Mucosa of rectum (tissue), 2 donors: ENCODE data around the gene POU2F3.

ENCODE experiments used
- H3K27ac ChIP-seq, 2 donors: one replicate each; pipeline ENCODE4 v1.7.0; 2013; ENCODE audit warnings: inconsistent platforms in 2 of 2, low read depth in 2 of 2, low read length in 2 of 2
- H3K27me3 ChIP-seq, 2 donors: one replicate each; pipeline ENCODE4 v1.7.0; 2013; ENCODE audit warnings: low read length in 2 of 2; ENCODE audit not compliant: control insufficient read depth in 2 of 2, insufficient read depth in 2 of 2
- H3K36me3 ChIP-seq, 2 donors: one replicate each; pipeline ENCODE4 v1.7.0; 2013; ENCODE audit warnings: low read length in 2 of 2; ENCODE audit not compliant: control insufficient read depth in 2 of 2, insufficient read depth in 2 of 2
- H3K4me1 ChIP-seq, 2 donors: one replicate each; pipeline ENCODE4 v1.7.0; 2013; ENCODE audit warnings: low read length in 2 of 2, mild to moderate bottlenecking in 1 of 2; ENCODE audit not compliant: control insufficient read depth in 2 of 2, insufficient read depth in 2 of 2
- H3K4me3 ChIP-seq, 2 donors: one replicate each; pipeline ENCODE4 v1.7.0; 2013; ENCODE audit warnings: low read length in 2 of 2
- H3K9ac ChIP-seq, 2 donors: one replicate each; pipeline ENCODE4 v1.7.0; 2013; ENCODE audit warnings: low read length in 2 of 2, low read depth in 1 of 2, mild to moderate bottlenecking in 1 of 2
- H3K9me3 ChIP-seq, 2 donors: one replicate each; pipeline ENCODE4 v1.7.0; 2013; ENCODE audit warnings: low read length in 2 of 2; ENCODE audit not compliant: control insufficient read depth in 2 of 2
- donor health status: healthy.
- donor health status: Normal muscosa, but diverticular disease.

POU2F3 gene

GRCh38 chr11:120198787-120199469 is 41.0 kb upstream of the POU2F3 start:
- no peaks in the 10 kb centered on the region for H3K27me3 ChIP-seq
- peak overlapping the region; percentile 79 to 84 for H3K27ac ChIP-seq
- no peak overlapping the region for H3K4me3 ChIP-seq
- no peak overlapping the region for H3K9ac ChIP-seq
- no peaks in the 10 kb centered on the region for H3K9me3 ChIP-seq
- H3K4me1 ChIP-seq, result peaks cover 26 to 49% of the 10 kb centered on the region in 2 donors
- no peaks in the 10 kb centered on the region for H3K36me3 ChIP-seq

- Histone ChIP-seq H3K9ac (no peak overlapping the region), H3K27ac (peak overlapping the region; percentile 25 to 79), H3K4me1 (peaks cover 26 to 49% of the 10 kb centered on the region in 2 donors)
Observed at GRCh38 chr11:120199613-120200012, 40.3 kb upstream of the POU2F3 start.

GRCh38 chr11:120200677-120201076 is 39.3 kb upstream of the POU2F3 start:
- no peak overlapping the region for H3K4me3 ChIP-seq
- no peaks in the 10 kb centered on the region for H3K9me3 ChIP-seq
- no peak overlapping the region for H3K9ac ChIP-seq
- no peaks in the 10 kb centered on the region for H3K36me3 ChIP-seq
- peaks cover 24 to 42% of the 10 kb centered on the region in 2 donors for H3K4me1 ChIP-seq
- no peak overlapping the region for H3K27ac ChIP-seq
- no peaks in the 10 kb centered on the region for H3K27me3 ChIP-seq

More at GRCh38 chr11:120199613-120200012, 40.3 kb upstream of the POU2F3 start:
- no peaks in the 10 kb centered on the region for H3K36me3 ChIP-seq
- no peaks in the 10 kb centered on the region for H3K9me3 ChIP-seq
- no peak overlapping the region for H3K4me3 ChIP-seq
- no peaks in the 10 kb centered on the region for H3K27me3 ChIP-seq

DNA sequence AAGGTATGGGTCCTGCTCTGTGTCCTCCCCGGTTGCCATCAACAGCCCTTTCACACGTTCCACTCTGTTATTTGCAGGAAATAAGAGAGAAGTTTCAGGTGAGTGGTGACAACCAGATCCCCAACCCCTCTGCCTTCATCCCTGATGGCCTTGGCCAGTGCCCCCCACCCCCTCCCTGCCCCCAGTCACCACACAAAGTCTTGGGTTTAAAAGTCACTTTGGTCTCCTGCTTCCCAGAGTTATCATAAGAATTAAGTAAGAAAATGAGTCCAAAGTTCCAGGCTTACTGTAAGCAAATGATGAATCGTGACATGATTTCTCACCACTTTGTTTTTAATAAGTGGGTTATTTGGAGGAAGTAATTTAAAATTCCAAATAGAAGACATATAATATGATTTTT is 38.3 kb upstream of the POU2F3 start:
- Histone ChIP-seq H3K27ac (no peak overlapping the region), H3K4me3 (no peak overlapping the region), H3K36me3 (no peaks in the 10 kb centered on the region), H3K9ac (no peak overlapping the region), H3K27me3 (no peaks in the 10 kb centered on the region), H3K4me1 (peaks cover 14 to 32% of the 10 kb centered on the region in 2 donors), H3K9me3 (no peaks in the 10 kb centered on the region)

GRCh38 chr11:120203626-120204025 is 36.3 kb upstream of the POU2F3 start:
- no peaks in the 10 kb centered on the region for H3K36me3 ChIP-seq
- peak overlapping the region in 1 of 2 donors; percentile 14 for H3K27ac ChIP-seq
- peaks cover 0 to under 1% of the 10 kb centered on the region in 2 donors for H3K27me3 ChIP-seq
- no peak overlapping the region for H3K4me3 ChIP-seq
- H3K9ac ChIP-seq, result no peak overlapping the region
- H3K9me3 ChIP-seq, result no peaks in the 10 kb centered on the region
- peaks cover 20 to 25% of the 10 kb centered on the region in 2 donors for H3K4me1 ChIP-seq

DNA sequence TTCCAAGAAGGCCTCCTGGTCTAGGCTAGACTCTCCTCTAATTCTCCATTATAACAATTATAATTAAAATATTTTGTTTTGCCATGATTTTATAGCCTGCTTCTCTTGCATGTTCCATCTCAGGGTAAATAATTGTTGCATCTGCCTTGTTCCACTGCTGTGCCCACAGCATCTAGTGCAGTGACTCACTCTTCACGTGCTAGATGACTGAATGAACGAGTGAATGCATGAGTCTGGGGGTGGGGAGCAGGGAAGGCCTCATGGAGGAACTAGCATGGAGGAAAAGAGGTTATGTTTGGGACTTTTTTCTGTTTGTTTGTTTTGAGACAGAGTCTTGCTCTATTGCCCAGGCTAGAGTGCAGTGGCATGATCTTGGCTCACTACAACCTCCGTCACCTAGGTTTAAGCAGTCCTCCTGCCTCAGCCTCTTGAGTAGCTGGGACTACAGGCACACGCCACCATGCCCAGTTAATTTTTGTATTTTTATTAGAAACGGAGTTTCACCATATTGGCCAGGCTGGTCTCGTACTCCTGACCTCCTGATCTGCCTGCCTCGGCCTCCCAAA is 34.3 kb upstream of the POU2F3 start:
- H3K27me3 ChIP-seq, result peaks cover 0 to 4% of the 10 kb centered on the region in 2 donors
- H3K36me3 ChIP-seq, result no peaks in the 10 kb centered on the region
- peaks cover 22 to 23% of the 10 kb centered on the region in 2 donors for H3K4me1 ChIP-seq
- H3K9ac ChIP-seq, result no peak overlapping the region
- H3K9me3 ChIP-seq, result no peaks in the 10 kb centered on the region
- H3K4me3 ChIP-seq, result no peak overlapping the region
- no peak overlapping the region for H3K27ac ChIP-seq

DNA sequence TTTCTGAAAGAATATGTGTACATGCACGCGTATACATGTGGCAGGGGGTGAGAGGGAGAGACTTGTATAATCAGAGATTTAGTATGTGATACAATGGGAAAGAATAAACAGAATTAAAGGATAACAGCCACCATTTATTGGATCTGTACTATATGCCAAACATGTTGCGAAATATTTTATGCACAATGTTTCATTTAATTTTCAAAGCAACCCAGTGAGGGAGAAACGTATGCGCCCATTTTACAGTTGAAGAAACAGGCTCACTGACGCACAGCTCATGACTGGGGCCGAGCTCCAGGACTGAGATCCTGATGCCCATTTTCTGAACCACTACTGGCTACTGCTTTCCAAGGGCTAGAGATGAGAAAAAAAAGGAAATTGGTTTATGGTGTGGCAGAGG is 32.4 kb upstream of the POU2F3 start:
- H3K27me3 ChIP-seq, result peaks cover 0 to 4% of the 10 kb centered on the region in 2 donors
- H3K9ac ChIP-seq, result no peak overlapping the region
- H3K4me3 ChIP-seq, result no peak overlapping the region
- H3K27ac ChIP-seq, result peak overlapping the region in 1 of 2 donors; percentile 17
- no peaks in the 10 kb centered on the region for H3K36me3 ChIP-seq
- H3K9me3 ChIP-seq, result no peaks in the 10 kb centered on the region
- H3K4me1 ChIP-seq, result peaks cover 29% of the 10 kb centered on the region in 2 donors

DNA sequence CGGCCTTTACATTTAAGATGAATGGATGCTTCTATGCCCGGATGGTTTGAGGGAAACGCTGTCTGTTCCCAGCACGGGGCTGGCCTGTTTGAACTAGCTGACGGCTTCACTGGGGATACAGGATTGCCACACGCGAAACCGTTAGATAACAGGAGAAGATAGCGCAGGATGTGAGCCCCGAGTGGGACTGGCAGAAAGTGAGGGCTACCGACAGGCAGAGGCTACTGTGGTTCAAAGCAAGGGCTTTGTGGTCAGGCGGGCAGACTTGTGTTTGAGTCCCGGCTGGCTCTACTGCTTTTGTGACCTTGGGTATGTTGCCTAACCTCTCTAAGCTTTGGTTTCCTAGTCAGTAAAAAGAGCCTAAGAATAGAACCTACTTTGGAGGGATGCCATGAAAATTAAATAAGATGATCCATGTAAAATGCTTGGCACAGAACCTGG is 31.9 kb upstream of the POU2F3 start:
- peak overlapping the region in 1 of 2 donors; percentile 15 for H3K9ac ChIP-seq
- H3K36me3 ChIP-seq, result no peaks in the 10 kb centered on the region
- no peaks in the 10 kb centered on the region for H3K9me3 ChIP-seq
- H3K27me3 ChIP-seq, result peaks cover 0 to 4% of the 10 kb centered on the region in 2 donors
- H3K4me1 ChIP-seq, result peaks cover 31 to 34% of the 10 kb centered on the region in 2 donors
- no peak overlapping the region for H3K4me3 ChIP-seq
- peak overlapping the region; percentile 17 to 28 for H3K27ac ChIP-seq

- peaks cover 0 to 4% of the 10 kb centered on the region in 2 donors for H3K27me3 ChIP-seq
- H3K27ac ChIP-seq, result peak overlapping the region; percentile 28 to 38
- no peaks in the 10 kb centered on the region for H3K9me3 ChIP-seq
- H3K4me3 ChIP-seq, result no peak overlapping the region
- peaks cover 38 to 40% of the 10 kb centered on the region in 2 donors for H3K4me1 ChIP-seq
- peaks cover 0 to 1% of the 10 kb centered on the region in 2 donors for H3K36me3 ChIP-seq
- H3K9ac ChIP-seq, result no peak overlapping the region
Observed at GRCh38 chr11:120208777-120209176, 31.2 kb upstream of the POU2F3 start.
